ENCODE results near the gene GAB1. TPM values are rescaled to one million over a fixed set of nuclear protein-coding genes. Genes with fewer than 3 reads are reported as not detected.
A peak's percentile ranks its signal among the peaks of the same experiment; 100 is the strongest.

GAB1 gene
- total RNA-seq, 1 donor from 2014 or later = 32.6 TPM

- H3K4me1 Mint-ChIP-seq (ENCODE audit: unreplicated experiment) = peaks cover 47% of the 10 kb centered on the region
- TF ChIP-seq CTCF (IDR thresholded peaks at IDR 0.05) = no peak
Measured at GRCh38 chr4:143404555-143404954, 67.9 kb downstream of the GAB1 start.

GRCh38 chr4:143405075-143405730 is 68.5 kb downstream of the GAB1 start:
- H3K9me3 Mint-ChIP-seq (ENCODE audit: unreplicated experiment) = no peaks in the 10 kb centered on the region
- H3K27ac Mint-ChIP-seq (ENCODE audit: unreplicated experiment) = peak overlapping the region; percentile 10
- no peaks in the 10 kb centered on the region for H3K27me3 Mint-ChIP-seq (ENCODE audit: unreplicated experiment)
- no peak for TF ChIP-seq CTCF (IDR thresholded peaks at IDR 0.05)
- no peak for DNase-seq (ENCODE audit: extremely low spot score, unreplicated experiment)
- H3K4me3 Mint-ChIP-seq (ENCODE audit: unreplicated experiment) = no peak overlapping the region
- H3K4me1 Mint-ChIP-seq (ENCODE audit: unreplicated experiment) = peaks cover 47% of the 10 kb centered on the region
- H3K36me3 Mint-ChIP-seq (ENCODE audit: unreplicated experiment) = peaks cover 2% of the 10 kb centered on the region

More at GRCh38 chr4:143404555-143404954, 67.9 kb downstream of the GAB1 start:
- Mint-ChIP-seq H3K27me3 (ENCODE audit: unreplicated experiment) (no peaks in the 10 kb centered on the region), H3K4me3 (ENCODE audit: unreplicated experiment) (no peak overlapping the region), H3K27ac (ENCODE audit: unreplicated experiment) (no peak overlapping the region), H3K9me3 (ENCODE audit: unreplicated experiment) (no peaks in the 10 kb centered on the region), H3K36me3 (ENCODE audit: unreplicated experiment) (peaks cover 2% of the 10 kb centered on the region)
- no peak for DNase-seq (ENCODE audit: extremely low spot score, unreplicated experiment)

GRCh38 chr4:143406523-143406922 is 69.8 kb downstream of the GAB1 start:
- peaks cover 2% of the 10 kb centered on the region for H3K36me3 Mint-ChIP-seq (ENCODE audit: unreplicated experiment)
- no peaks in the 10 kb centered on the region for H3K9me3 Mint-ChIP-seq (ENCODE audit: unreplicated experiment)
- peaks cover 54% of the 10 kb centered on the region for H3K4me1 Mint-ChIP-seq (ENCODE audit: unreplicated experiment)
- H3K4me3 Mint-ChIP-seq (ENCODE audit: unreplicated experiment) = no peak overlapping the region
- no peaks in the 10 kb centered on the region for H3K27me3 Mint-ChIP-seq (ENCODE audit: unreplicated experiment)
- TF ChIP-seq CTCF (IDR thresholded peaks at IDR 0.05) = no peak
- H3K27ac Mint-ChIP-seq (ENCODE audit: unreplicated experiment) = peak overlapping the region; percentile 85
- peak; percentile 86 for DNase-seq (ENCODE audit: extremely low spot score, unreplicated experiment)

- H3K4me1 Mint-ChIP-seq (ENCODE audit: unreplicated experiment) = peaks cover 64% of the 10 kb centered on the region
- H3K4me3 Mint-ChIP-seq (ENCODE audit: unreplicated experiment) = no peak overlapping the region
- H3K36me3 Mint-ChIP-seq (ENCODE audit: unreplicated experiment) = no peaks in the 10 kb centered on the region
- no peaks in the 10 kb centered on the region for H3K27me3 Mint-ChIP-seq (ENCODE audit: unreplicated experiment)
- no peak for DNase-seq (ENCODE audit: extremely low spot score, unreplicated experiment)
- peak overlapping the region; percentile 85 for H3K27ac Mint-ChIP-seq (ENCODE audit: unreplicated experiment)
- no peak for TF ChIP-seq CTCF (IDR thresholded peaks at IDR 0.05)
- no peaks in the 10 kb centered on the region for H3K9me3 Mint-ChIP-seq (ENCODE audit: unreplicated experiment)
Measured at GRCh38 chr4:143407474-143407873, 70.8 kb downstream of the GAB1 start.

GRCh38 chr4:143407888-143408287 is 71.2 kb downstream of the GAB1 start:
- TF ChIP-seq CTCF (IDR thresholded peaks at IDR 0.05) = no peak
- H3K4me1 Mint-ChIP-seq (ENCODE audit: unreplicated experiment) = peaks cover 66% of the 10 kb centered on the region
- DNase-seq (ENCODE audit: extremely low spot score, unreplicated experiment) = no peak
- no peak overlapping the region for H3K27ac Mint-ChIP-seq (ENCODE audit: unreplicated experiment)
- H3K36me3 Mint-ChIP-seq (ENCODE audit: unreplicated experiment) = no peaks in the 10 kb centered on the region
- no peaks in the 10 kb centered on the region for H3K9me3 Mint-ChIP-seq (ENCODE audit: unreplicated experiment)
- no peaks in the 10 kb centered on the region for H3K27me3 Mint-ChIP-seq (ENCODE audit: unreplicated experiment)
- H3K4me3 Mint-ChIP-seq (ENCODE audit: unreplicated experiment) = no peak overlapping the region

Data from osteocyte (in vitro differentiated cells).